ENCODE results near the gene SLC8B1. TPM values are rescaled to one million over a fixed set of nuclear protein-coding genes. Genes with fewer than 3 reads are reported as not detected.

SLC8B1 gene
- total and polyA plus RNA-seq, 9 of the 15 experiments (the other 6 are each of a cell fraction or from before 2014, with no cell fraction given), result 0.86 to 34.1 (median 18.5) TPM

DNA sequence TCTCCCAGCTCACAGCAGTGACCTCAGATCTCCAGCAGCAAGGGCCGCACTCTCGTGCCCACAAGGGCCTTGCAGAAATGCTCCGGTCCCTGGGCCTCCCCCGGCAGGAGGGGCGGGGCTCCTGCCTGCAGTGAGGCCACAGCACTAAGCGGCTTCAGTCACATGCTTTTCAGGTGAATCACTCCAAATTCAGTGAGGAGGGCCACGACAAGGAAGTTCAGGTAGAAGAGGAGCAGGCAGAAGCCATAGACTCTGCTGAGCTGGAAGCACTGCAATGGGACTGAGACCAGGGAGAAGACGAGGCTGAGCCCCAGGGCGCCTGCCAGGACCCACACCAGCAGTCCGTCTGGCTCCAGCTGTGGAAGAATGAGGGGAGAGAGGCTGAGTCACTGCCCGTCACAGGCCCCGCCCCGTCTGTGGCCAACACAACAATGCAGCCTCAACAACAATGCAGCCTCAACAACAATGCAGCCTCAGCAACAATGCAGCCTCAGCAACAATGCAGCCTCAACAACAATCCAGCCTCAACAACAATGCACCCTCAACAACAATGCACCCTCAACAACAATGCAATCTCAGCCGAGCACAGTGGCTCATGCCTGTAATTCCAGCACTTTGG, 35.2 kb downstream of the SLC8B1 start (continued):
- TF ChIP-seq, protein P1, sequence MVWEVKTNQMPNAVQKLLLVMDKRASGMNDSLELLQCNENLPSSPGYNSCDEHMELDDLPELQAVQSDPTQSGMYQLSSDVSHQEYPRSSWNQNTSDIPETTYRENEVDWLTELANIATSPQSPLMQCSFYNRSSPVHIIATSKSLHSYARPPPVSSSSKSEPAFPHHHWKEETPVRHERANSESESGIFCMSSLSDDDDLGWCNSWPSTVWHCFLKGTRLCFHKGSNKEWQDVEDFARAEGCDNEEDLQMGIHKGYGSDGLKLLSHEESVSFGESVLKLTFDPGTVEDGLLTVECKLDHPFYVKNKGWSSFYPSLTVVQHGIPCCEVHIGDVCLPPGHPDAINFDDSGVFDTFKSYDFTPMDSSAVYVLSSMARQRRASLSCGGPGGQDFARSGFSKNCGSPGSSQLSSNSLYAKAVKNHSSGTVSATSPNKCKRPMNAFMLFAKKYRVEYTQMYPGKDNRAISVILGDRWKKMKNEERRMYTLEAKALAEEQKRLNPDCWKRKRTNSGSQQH (CRISPR knock-in tag; IDR thresholded peaks at IDR 0.05), result no peak
- TF ChIP-seq KLF10 (CRISPR knock-in tag; IDR thresholded peaks at IDR 0.05), result no peak
- TF ChIP-seq ZKSCAN3 (CRISPR knock-in tag; IDR thresholded peaks at IDR 0.05), result no peak
- TF ChIP-seq SNAPC5 (CRISPR knock-in tag; IDR thresholded peaks at IDR 0.05), result no peak
- TF ChIP-seq EP300 (IDR thresholded peaks at IDR 0.05; ENCODE audit: low read length), result no peak
- no peak for TF ChIP-seq GTF2F1 (IDR thresholded peaks at IDR 0.05; ENCODE audit: low read depth, low read length)
- no peak for TF ChIP-seq NR0B1 (IDR thresholded peaks at IDR 0.05; ENCODE audit: partially characterized antibody)
- no peak for TF ChIP-seq BRD9 (IDR thresholded peaks at IDR 0.05; ENCODE audit: low read depth, partially characterized antibody)
- no peak for TF ChIP-seq ZBTB7A (IDR thresholded peaks at IDR 0.05; ENCODE audit: borderline replicate concordance, control insufficient read depth, low read depth, low read length)
- TF ChIP-seq ZNF655 (CRISPR knock-in tag; IDR thresholded peaks at IDR 0.05), result no peak
- no peak for TF ChIP-seq YY1 (IDR thresholded peaks at IDR 0.05; ENCODE audit: borderline replicate concordance in 1 of 3, control insufficient read depth in 1 of 3, extremely low read depth in 1 of 3, insufficient read depth in 3 of 3, insufficient read length in 1 of 3, insufficient replicate concordance in 2 of 3, low read depth in 1 of 3, low read length in 2 of 3)
- TF ChIP-seq FOXM1 (IDR thresholded peaks at IDR 0.05; ENCODE audit: low read depth), result no peak
- TF ChIP-seq FOXM1 (CRISPR knock-in tag; IDR thresholded peaks at IDR 0.05; ENCODE audit: low read depth), result no peak
- TF ChIP-seq, protein P2, sequence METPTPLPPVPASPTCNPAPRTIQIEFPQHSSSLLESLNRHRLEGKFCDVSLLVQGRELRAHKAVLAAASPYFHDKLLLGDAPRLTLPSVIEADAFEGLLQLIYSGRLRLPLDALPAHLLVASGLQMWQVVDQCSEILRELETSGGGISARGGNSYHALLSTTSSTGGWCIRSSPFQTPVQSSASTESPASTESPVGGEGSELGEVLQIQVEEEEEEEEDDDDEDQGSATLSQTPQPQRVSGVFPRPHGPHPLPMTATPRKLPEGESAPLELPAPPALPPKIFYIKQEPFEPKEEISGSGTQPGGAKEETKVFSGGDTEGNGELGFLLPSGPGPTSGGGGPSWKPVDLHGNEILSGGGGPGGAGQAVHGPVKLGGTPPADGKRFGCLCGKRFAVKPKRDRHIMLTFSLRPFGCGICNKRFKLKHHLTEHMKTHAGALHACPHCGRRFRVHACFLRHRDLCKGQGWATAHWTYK (CRISPR knock-in tag; IDR thresholded peaks at IDR 0.05), result no peak
- TF ChIP-seq NCOR1 (IDR thresholded peaks at IDR 0.05), result no peak
- no peak for TF ChIP-seq BRF1 (IDR thresholded peaks at IDR 0.05; ENCODE audit: borderline replicate concordance, extremely low read depth, insufficient read length)
- TF ChIP-seq, protein P3, sequence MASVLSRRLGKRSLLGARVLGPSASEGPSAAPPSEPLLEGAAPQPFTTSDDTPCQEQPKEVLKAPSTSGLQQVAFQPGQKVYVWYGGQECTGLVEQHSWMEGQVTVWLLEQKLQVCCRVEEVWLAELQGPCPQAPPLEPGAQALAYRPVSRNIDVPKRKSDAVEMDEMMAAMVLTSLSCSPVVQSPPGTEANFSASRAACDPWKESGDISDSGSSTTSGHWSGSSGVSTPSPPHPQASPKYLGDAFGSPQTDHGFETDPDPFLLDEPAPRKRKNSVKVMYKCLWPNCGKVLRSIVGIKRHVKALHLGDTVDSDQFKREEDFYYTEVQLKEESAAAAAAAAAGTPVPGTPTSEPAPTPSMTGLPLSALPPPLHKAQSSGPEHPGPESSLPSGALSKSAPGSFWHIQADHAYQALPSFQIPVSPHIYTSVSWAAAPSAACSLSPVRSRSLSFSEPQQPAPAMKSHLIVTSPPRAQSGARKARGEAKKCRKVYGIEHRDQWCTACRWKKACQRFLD (CRISPR knock-in tag; IDR thresholded peaks at IDR 0.05), result no peak
- TF ChIP-seq HDGF (IDR thresholded peaks at IDR 0.05), result peak; percentile 81
- no peak for TF ChIP-seq BACH1 (tag; IDR thresholded peaks at IDR 0.05)
- no peak for TF ChIP-seq ZNF511 (CRISPR knock-in tag; IDR thresholded peaks at IDR 0.05)

Measured in K562 (cell line).